ENCODE measurements around the gene MRPL46.
A peak's percentile ranks its signal among the peaks of the same experiment; 100 is the strongest.

MRPL46 gene

DNA sequence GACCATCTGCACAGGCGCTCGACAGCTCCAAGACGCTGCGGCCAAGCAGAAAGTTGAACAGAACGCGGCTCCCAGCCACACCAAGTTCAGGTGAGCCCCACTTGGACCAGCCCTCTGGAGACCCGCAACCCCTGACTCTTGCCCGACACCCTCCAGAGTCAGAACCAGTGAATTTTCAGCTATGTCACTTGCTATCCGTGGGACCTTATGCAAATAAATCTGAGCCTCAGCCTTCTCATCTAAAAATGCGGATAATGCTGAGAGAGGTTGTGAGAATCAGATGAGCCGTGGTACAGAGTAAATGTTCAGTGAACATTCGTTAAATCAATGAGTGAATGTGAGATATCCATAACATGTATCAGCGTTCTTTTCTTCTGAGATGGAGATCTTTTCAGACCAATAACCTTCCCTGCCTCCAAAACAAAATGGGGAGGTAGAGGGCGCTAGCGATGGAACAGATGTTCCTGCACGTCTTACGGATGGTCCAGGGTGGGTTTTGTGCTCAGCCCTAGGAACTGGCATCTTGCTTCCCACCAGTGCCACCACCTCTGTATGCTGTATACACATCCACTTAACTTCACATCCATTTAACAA is 844 bp upstream of the MRPL46 start:
- POLR2A ChIA-PET = interaction anchor here (0.7 to 2.3 kb wide), 24 partner anchors 9 to 360 kb away, joined by 3 to 12 read pairs (median 4); partner anchors contain the start of genes AEN and ISG20
- CTCF ChIA-PET = interaction anchor here (1.0 to 1.5 kb wide), 4 partner anchors 12 to 233 kb away, joined by 3 to 5 read pairs (median 3); no protein-coding TSS in a partner anchor
- no peak for TF ChIP-seq ZNF384 (IDR thresholded peaks at IDR 0.05)
- no peak for TF ChIP-seq ELF4 (IDR thresholded peaks at IDR 0.05)
- no peak for TF ChIP-seq FOXM1 (IDR thresholded peaks at IDR 0.05; ENCODE audit: borderline replicate concordance)
- TF ChIP-seq LEF1 (IDR thresholded peaks at IDR 0.05; ENCODE audit: borderline replicate concordance) = no peak
- TF ChIP-seq ARNT (IDR thresholded peaks at IDR 0.05) = no peak
- TF ChIP-seq L3MBTL2 (conservative IDR thresholded peaks at IDR 0.05) = no peak
- TF ChIP-seq FOXA1 (IDR thresholded peaks at IDR 0.05) = no peak
- TF ChIP-seq TARDBP (IDR thresholded peaks at IDR 0.05) = no peak
- no peak for TF ChIP-seq PKNOX1 (IDR thresholded peaks at IDR 0.05)
- no peak for TF ChIP-seq CTBP1 (IDR thresholded peaks at IDR 0.05; ENCODE audit: borderline replicate concordance)
- no peak for TF ChIP-seq BHLHE40 (IDR thresholded peaks at IDR 0.05; ENCODE audit: borderline replicate concordance)
- TF ChIP-seq SP1 (IDR thresholded peaks at IDR 0.05) = no peak
- TF ChIP-seq HDGF (IDR thresholded peaks at IDR 0.05; ENCODE audit: borderline replicate concordance) = no peak
- no peak for TF ChIP-seq NFRKB (IDR thresholded peaks at IDR 0.05)
- TF ChIP-seq SUZ12 (IDR thresholded peaks at IDR 0.05) = no peak
- TF ChIP-seq FOXK2 (IDR thresholded peaks at IDR 0.05) = no peak
- DNase-seq (ENCODE audit: extremely low spot score) = peak; percentile 43

DNA sequence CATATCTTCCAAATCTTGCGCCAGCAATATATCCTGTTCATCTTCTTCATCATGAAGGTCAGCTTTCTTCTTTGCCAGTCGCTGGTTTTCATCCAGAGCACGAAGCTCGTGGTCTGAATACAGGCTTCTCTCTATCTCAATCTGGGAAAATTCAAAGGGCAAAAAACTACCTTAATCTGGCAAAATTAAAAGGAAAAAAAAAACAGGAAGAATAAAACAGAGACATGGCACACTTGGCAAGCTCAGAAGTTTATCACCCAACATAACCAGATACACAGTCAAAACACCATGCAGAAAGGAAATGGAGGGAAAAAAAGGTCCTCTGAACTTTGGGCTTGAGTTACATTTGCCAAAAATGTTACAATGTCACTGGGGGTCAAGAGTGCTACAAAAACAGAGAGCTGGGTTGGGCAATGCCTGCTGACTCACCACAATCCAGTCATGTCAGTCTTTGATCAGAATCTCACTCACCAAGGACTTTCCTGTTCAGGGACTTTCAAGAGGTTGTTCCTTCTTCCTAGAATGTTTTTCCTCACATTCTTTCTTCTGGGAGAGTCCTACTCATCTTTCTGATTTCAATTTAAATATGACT is 1.5 kb downstream of the MRPL46 start:
- TF ChIP-seq LEF1 (IDR thresholded peaks at IDR 0.05; ENCODE audit: borderline replicate concordance) (no peak), FOXM1 (IDR thresholded peaks at IDR 0.05; ENCODE audit: borderline replicate concordance) (no peak), L3MBTL2 (conservative IDR thresholded peaks at IDR 0.05) (no peak), ZNF384 (IDR thresholded peaks at IDR 0.05) (no peak), FOXK2 (IDR thresholded peaks at IDR 0.05) (no peak), NFRKB (IDR thresholded peaks at IDR 0.05) (no peak), CTBP1 (IDR thresholded peaks at IDR 0.05; ENCODE audit: borderline replicate concordance) (no peak), ELF4 (IDR thresholded peaks at IDR 0.05) (no peak), SUZ12 (IDR thresholded peaks at IDR 0.05) (no peak), HDGF (IDR thresholded peaks at IDR 0.05; ENCODE audit: borderline replicate concordance) (no peak), TARDBP (IDR thresholded peaks at IDR 0.05) (no peak), SP1 (IDR thresholded peaks at IDR 0.05) (no peak), PKNOX1 (IDR thresholded peaks at IDR 0.05) (no peak), BHLHE40 (IDR thresholded peaks at IDR 0.05; ENCODE audit: borderline replicate concordance) (no peak), ARNT (IDR thresholded peaks at IDR 0.05) (no peak), FOXA1 (IDR thresholded peaks at IDR 0.05) (no peak)
- no peak for DNase-seq (ENCODE audit: extremely low spot score)
- ChIA-PET POLR2A (interaction anchor here (0.9 kb wide), 1 partner anchor 10 kb away, joined by 3 read pairs; no protein-coding TSS in a partner anchor), CTCF (no interaction called here)

GRCh38 chr15:88463870-88464532 is 3.2 kb downstream of the MRPL46 start:
- POLR2A ChIA-PET = interaction anchor here (1.2 kb wide), 1 partner anchor 62 kb away, joined by 4 read pairs; no protein-coding TSS in a partner anchor
- CTCF ChIA-PET = interaction anchor here (0.7 kb wide), 1 partner anchor 12 kb away, joined by 3 read pairs; no protein-coding TSS in a partner anchor
- TF ChIP-seq TARDBP (IDR thresholded peaks at IDR 0.05) (no peak), ELF4 (IDR thresholded peaks at IDR 0.05) (no peak), SP1 (IDR thresholded peaks at IDR 0.05) (no peak), BHLHE40 (IDR thresholded peaks at IDR 0.05; ENCODE audit: borderline replicate concordance) (no peak), SUZ12 (IDR thresholded peaks at IDR 0.05) (no peak), HDGF (IDR thresholded peaks at IDR 0.05; ENCODE audit: borderline replicate concordance) (no peak), FOXM1 (IDR thresholded peaks at IDR 0.05; ENCODE audit: borderline replicate concordance) (no peak), LEF1 (IDR thresholded peaks at IDR 0.05; ENCODE audit: borderline replicate concordance) (no peak), ZNF384 (IDR thresholded peaks at IDR 0.05) (no peak), FOXA1 (IDR thresholded peaks at IDR 0.05) (no peak), FOXK2 (IDR thresholded peaks at IDR 0.05) (no peak), ARNT (IDR thresholded peaks at IDR 0.05) (no peak), CTBP1 (IDR thresholded peaks at IDR 0.05; ENCODE audit: borderline replicate concordance) (no peak), NFRKB (IDR thresholded peaks at IDR 0.05) (no peak), L3MBTL2 (conservative IDR thresholded peaks at IDR 0.05) (no peak), PKNOX1 (IDR thresholded peaks at IDR 0.05) (no peak)
- no peak for DNase-seq (ENCODE audit: extremely low spot score)

GRCh38 chr15:88456733-88457132 is 10.5 kb downstream of the MRPL46 start:
- ChIA-PET POLR2A (no interaction called here), CTCF (interaction anchor here (0.9 kb wide), 1 partner anchor 11 kb away, joined by 3 read pairs; the partner anchor contains the start of genes MRPL46 and MRPS11)
- no peak for DNase-seq (ENCODE audit: extremely low spot score)
- no peak for TF ChIP-seq ZNF384 (IDR thresholded peaks at IDR 0.05)
